ENCODE results near the gene NDE1. TPM values are rescaled to one million over a fixed set of nuclear protein-coding genes. Genes with fewer than 3 reads are reported as not detected.

Gene NDE1
- total and polyA plus RNA-seq, 2 of the 8 experiments (the other 6 are each of a cell fraction or from before 2014, with no cell fraction given) = 13.3 to 41.3 TPM

- ChIA-PET POLR2A (ENCODE audit: partially characterized antibody) (no interaction called here), CTCF (ENCODE audit: partially characterized antibody) (interaction anchor here (0.9 kb wide), 1 partner anchor 68 kb away, joined by 3 read pairs; no protein-coding TSS in a partner anchor)
- no peak overlapping the region for H4K8ac ChIP-seq (ENCODE audit: extremely low read depth, insufficient read depth, low read length)
- FAIRE-seq (no peak), DNase-seq (ENCODE audit: low read depth in 1 of 2, low spot score in 2 of 2) (no peak)
- no peak overlapping the region for H3K18ac ChIP-seq (ENCODE audit: extremely low read depth, low read length)
- no peak overlapping the region for H3K4me2 ChIP-seq (ENCODE audit: insufficient read depth in 1 of 2, low read depth in 2 of 2, low read length in 2 of 2)
- H3K23ac ChIP-seq (ENCODE audit: insufficient read length) = no peak overlapping the region
- H2BK15ac ChIP-seq (ENCODE audit: low read length) = no peak overlapping the region
- H2AFZ ChIP-seq (ENCODE audit: low read length) = no peak overlapping the region
- no peaks in the 10 kb centered on the region for H3K9me3 ChIP-seq (ENCODE audit: insufficient read depth in 2 of 2, low read depth in 1 of 2, low read length in 1 of 2)
- no peaks in the 10 kb centered on the region for H3K27me3 ChIP-seq (replicated peaks in 1 of 4; ENCODE audit: control insufficient read depth in 3 of 4, extremely low read depth in 1 of 4, insufficient read depth in 3 of 4, low read length in 3 of 4)
- peaks cover 0 to 18% of the 10 kb centered on the region in 2 experiments; a peak in 3 of 4 replicates for H3K79me2 ChIP-seq (ENCODE audit: control insufficient read depth in 1 of 2, insufficient read depth in 2 of 2, low read length in 2 of 2)
- H3K36me3 ChIP-seq (ENCODE audit: control insufficient read depth in 2 of 4, insufficient read depth in 4 of 4, low read length in 3 of 4) = peaks cover 2 to 55% (median 38%) of the 10 kb centered on the region in 4 experiments
- no peak overlapping the region; a peak in 1 of 7 replicates for H3K9ac ChIP-seq (replicated peaks in 1 of 4; ENCODE audit: extremely low read depth in 1 of 4, low read depth in 3 of 4, low read length in 3 of 4)
- H3K23me2 ChIP-seq (ENCODE audit: low read depth, low read length) = no peaks in the 10 kb centered on the region
- H3K4me3 ChIP-seq (ENCODE audit: extremely low read depth in 1 of 4, insufficient read depth in 2 of 4, low read depth in 3 of 4, low read length in 4 of 4) = no peak overlapping the region
- H2BK12ac ChIP-seq (ENCODE audit: low read depth, low read length) = no peak overlapping the region
- H2BK120ac ChIP-seq (replicated peaks; ENCODE audit: low read depth, low read length) = no peak overlapping the region
- H4K20me1 ChIP-seq (replicated peaks in 1 of 2; ENCODE audit: control insufficient read depth in 1 of 2, insufficient read depth in 2 of 2, low read length in 2 of 2) = peaks cover 0 to 4% of the 10 kb centered on the region in 2 experiments
- H2BK20ac ChIP-seq (ENCODE audit: low read length) = no peak overlapping the region
- H3K4ac ChIP-seq (replicated peaks; ENCODE audit: insufficient read length, low read depth, low read length) = no peak overlapping the region
- TF ChIP-seq, protein P1, sequence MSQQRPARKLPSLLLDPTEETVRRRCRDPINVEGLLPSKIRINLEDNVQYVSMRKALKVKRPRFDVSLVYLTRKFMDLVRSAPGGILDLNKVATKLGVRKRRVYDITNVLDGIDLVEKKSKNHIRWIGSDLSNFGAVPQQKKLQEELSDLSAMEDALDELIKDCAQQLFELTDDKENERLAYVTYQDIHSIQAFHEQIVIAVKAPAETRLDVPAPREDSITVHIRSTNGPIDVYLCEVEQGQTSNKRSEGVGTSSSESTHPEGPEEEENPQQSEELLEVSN (IDR thresholded peaks at IDR 0.05) = no peak
- TF ChIP-seq FOSL1 (IDR thresholded peaks at IDR 0.05; ENCODE audit: insufficient read depth, low read depth, low read length) = no peak
- TF ChIP-seq KDM1A (IDR thresholded peaks at IDR 0.05; ENCODE audit: borderline replicate concordance, low read length) = no peak
- TF ChIP-seq SIX5 (IDR thresholded peaks at IDR 0.05; ENCODE audit: low read depth, low read length) = no peak
- no peak for TF ChIP-seq CTBP2 (IDR thresholded peaks at IDR 0.05; ENCODE audit: borderline replicate concordance, insufficient read depth, insufficient read length, low read length)
- TF ChIP-seq EGR1 (IDR thresholded peaks at IDR 0.05; ENCODE audit: borderline replicate concordance, low read depth, low read length) = no peak
- TF ChIP-seq RNF2 (IDR thresholded peaks at IDR 0.05; ENCODE audit: borderline replicate concordance, low read depth, low read length, missing control alignments, poor library complexity, severe bottlenecking) = no peak
- no peak for TF ChIP-seq CBX8 (IDR thresholded peaks at IDR 0.05; ENCODE audit: borderline replicate concordance, low read depth, low read length)
- no peak for TF ChIP-seq GTF2F1 (IDR thresholded peaks at IDR 0.05; ENCODE audit: borderline replicate concordance, low read depth, low read length)
- TF ChIP-seq NRF1 (IDR thresholded peaks at IDR 0.05; ENCODE audit: low read depth, low read length) = no peak
- TF ChIP-seq RAD21 (IDR thresholded peaks at IDR 0.05 in 1 of 2, conservative IDR thresholded peaks at IDR 0.05 in 1 of 2; ENCODE audit: low read depth in 2 of 2, low read length in 2 of 2) = no peak
- H3K79me1 ChIP-seq (ENCODE audit: low read depth, low read length) = no peaks in the 10 kb centered on the region
- no peak overlapping the region for H2AK5ac ChIP-seq (ENCODE audit: low read depth, low read length)
- H3K27ac ChIP-seq (ENCODE audit: low read depth, low read length) = no peak overlapping the region
- H4K5ac ChIP-seq (ENCODE audit: insufficient read length, low read depth, low read length) = no peak overlapping the region
- H3K4me1 ChIP-seq (replicated peaks in 1 of 4; ENCODE audit: control insufficient read depth in 3 of 4, insufficient read depth in 4 of 4, low read length in 3 of 4) = no peaks in the 10 kb centered on the region
- H3K56ac ChIP-seq (replicated peaks; ENCODE audit: insufficient read length, low read depth, low read length) = no peak overlapping the region
- H2BK5ac ChIP-seq (ENCODE audit: low read depth, low read length) = no peak overlapping the region
- no peak overlapping the region for H3K14ac ChIP-seq (ENCODE audit: insufficient read length)
- H4K91ac ChIP-seq (replicated peaks; ENCODE audit: insufficient read length, low read length) = no peak overlapping the region
Measured at GRCh38 chr16:15636392-15636873, 13.6 kb upstream of the NDE1 start.

Measured in H1 (cell line).